Glutamatergic neuron (in vitro differentiated cells): Measurements from ENCODE around the gene OS9. TPM values are rescaled to one million over a fixed set of nuclear protein-coding genes. Genes with fewer than 3 reads are reported as not detected.
"Not testable (repeated sequence)": the region's sequence is repeated elsewhere in the genome, so short reads cannot be mapped to it uniquely, and the experiment has no call there.

Experiments used
- DNase-seq: peaks from one replicate; pipeline ENCODE4 v3.0.0; 2022
- H3K27ac Mint-ChIP-seq: one replicate; pipeline ENCODE4 v1.8.0; 2020; ENCODE audit warnings: mild to moderate bottlenecking, mixed read lengths, inconsistent platforms; ENCODE audit not compliant: unreplicated experiment
- H3K27me3 Mint-ChIP-seq: one replicate; pipeline ENCODE4 v1.8.0; 2020; ENCODE audit warnings: mild to moderate bottlenecking, moderate library complexity, mixed read lengths, inconsistent platforms; ENCODE audit not compliant: unreplicated experiment
- H3K36me3 Mint-ChIP-seq: one replicate; pipeline ENCODE4 v1.8.0; 2020; ENCODE audit warnings: mild to moderate bottlenecking, mixed read lengths, inconsistent platforms; ENCODE audit not compliant: unreplicated experiment
- H3K4me1 Mint-ChIP-seq: one replicate; pipeline ENCODE4 v1.8.0; 2020; ENCODE audit warnings: mild to moderate bottlenecking, low read depth, mixed read lengths, inconsistent platforms; ENCODE audit not compliant: unreplicated experiment
- H3K4me3 Mint-ChIP-seq: one replicate; pipeline ENCODE4 v1.8.0; 2020; ENCODE audit warnings: mild to moderate bottlenecking, mixed read lengths, inconsistent platforms; ENCODE audit not compliant: unreplicated experiment
- H3K9me3 Mint-ChIP-seq: one replicate; pipeline ENCODE4 v1.8.0; 2020; ENCODE audit warnings: mild to moderate bottlenecking, moderate library complexity, mixed read lengths, inconsistent platforms; ENCODE audit not compliant: unreplicated experiment
- total RNA-seq: library from RNA; stranded (reverse); fragmentation: NEBNext Ultra II Directional; extraction: Animal tissue kit (Norgen Biotek cat#: 25700); gene quantifications from one replicate; pipeline ENCODE4 v1.2.1, GENCODE V29; 2021; ENCODE audit not compliant: unreplicated experiment
- TF ChIP-seq, protein P1 (sequence below): fragments of 200-600 bp; sonication (generic); IDR thresholded peaks from one replicate; pipeline ENCODE4 v1.5.0; 2021; ENCODE audit not compliant: partially characterized antibody, unreplicated experiment

The OS9 gene
- total RNA-seq, 1 donor from 2014 or later, result 225 TPM

DNA sequence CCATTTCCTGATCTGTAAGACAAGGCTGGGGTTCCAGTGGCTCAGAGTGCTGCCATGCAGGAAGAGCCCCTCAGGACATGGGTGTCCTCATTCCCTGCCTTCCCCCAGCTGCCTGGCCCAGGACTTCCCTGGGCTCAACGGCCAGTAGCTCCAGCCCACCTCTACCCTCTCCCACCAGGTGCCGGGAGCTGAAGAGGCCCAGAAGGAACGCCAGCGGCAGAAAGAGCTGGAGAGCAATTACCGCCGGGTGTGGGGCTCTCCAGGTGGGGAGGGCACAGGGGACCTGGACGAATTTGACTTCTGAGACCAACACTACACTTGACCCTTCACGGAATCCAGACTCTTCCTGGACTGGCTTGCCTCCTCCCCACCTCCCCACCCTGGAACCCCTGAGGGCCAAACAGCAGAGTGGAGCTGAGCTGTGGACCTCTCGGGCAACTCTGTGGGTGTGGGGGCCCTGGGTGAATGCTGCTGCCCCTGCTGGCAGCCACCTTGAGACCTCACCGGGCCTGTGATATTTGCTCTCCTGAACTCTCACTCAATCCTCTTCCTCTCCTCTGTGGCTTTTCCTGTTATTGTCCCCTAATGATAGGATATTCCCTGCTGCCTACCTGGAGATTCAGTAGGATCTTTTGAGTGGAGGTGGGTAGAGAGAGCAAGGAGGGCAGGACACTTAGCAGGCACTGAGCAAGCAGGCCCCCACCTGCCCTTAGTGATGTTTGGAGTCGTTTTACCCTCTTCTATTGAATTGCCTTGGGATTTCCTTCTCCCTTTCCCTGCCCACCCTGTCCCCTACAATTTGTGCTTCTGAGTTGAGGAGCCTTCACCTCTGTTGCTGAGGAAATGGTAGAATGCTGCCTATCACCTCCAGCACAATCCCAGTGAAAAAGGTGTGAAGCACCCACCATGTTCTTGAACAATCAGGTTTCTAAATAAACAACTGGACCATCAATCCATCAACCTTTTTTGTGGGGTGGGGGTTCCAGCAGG is 27.0 kb downstream of the OS9 start:
- no peak overlapping the region for H3K4me3 Mint-ChIP-seq
- H3K36me3 Mint-ChIP-seq, result peaks cover 14% of the 10 kb centered on the region
- peaks cover 3% of the 10 kb centered on the region for H3K27me3 Mint-ChIP-seq
- H3K9me3 Mint-ChIP-seq, result peaks cover 12% of the 10 kb centered on the region
- DNase-seq, result no peak
- peaks cover 9% of the 10 kb centered on the region for H3K4me1 Mint-ChIP-seq
- H3K27ac Mint-ChIP-seq, result no peak overlapping the region
- TF ChIP-seq, protein P1, sequence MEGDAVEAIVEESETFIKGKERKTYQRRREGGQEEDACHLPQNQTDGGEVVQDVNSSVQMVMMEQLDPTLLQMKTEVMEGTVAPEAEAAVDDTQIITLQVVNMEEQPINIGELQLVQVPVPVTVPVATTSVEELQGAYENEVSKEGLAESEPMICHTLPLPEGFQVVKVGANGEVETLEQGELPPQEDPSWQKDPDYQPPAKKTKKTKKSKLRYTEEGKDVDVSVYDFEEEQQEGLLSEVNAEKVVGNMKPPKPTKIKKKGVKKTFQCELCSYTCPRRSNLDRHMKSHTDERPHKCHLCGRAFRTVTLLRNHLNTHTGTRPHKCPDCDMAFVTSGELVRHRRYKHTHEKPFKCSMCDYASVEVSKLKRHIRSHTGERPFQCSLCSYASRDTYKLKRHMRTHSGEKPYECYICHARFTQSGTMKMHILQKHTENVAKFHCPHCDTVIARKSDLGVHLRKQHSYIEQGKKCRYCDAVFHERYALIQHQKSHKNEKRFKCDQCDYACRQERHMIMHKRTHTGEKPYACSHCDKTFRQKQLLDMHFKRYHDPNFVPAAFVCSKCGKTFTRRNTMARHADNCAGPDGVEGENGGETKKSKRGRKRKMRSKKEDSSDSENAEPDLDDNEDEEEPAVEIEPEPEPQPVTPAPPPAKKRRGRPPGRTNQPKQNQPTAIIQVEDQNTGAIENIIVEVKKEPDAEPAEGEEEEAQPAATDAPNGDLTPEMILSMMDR, result no peak

DNA sequence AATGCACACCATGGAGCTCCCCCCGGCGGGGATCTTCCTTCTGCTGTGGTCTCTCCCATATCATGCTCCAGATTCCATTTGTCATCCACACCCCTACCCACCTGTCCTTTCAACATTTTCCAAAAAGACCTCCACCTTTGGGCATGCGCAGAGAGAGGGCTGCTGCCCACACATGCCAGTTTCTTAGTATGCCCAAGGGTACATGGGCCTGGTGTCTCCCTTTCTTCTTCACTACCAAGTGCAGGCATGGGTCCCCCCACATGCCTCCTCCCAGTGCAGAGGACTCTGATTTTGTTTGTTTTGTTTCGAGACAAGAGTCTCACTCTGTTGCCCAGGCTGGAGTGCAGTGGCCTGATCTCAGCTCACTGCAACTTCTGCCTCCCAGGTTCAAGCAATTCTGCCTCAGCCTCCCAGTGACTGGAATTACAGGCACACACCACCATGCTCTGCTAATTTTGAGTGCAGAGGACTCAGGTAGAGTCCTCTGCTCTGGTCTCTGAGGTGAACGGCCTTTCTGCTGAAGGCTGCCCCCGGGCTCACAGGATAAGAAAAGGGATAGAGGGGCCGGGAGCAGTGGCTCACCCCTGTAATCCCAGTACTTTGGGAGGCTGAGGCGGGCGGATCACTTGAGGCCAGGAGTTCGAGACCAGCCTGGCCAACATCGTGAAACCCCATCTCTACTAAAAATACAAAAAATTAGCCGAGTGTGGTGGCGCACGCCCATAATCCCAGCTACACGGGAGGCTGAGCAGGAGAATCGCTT is 28.1 kb downstream of the OS9 start:
- H3K4me1 Mint-ChIP-seq, DNase-seq, H3K27me3 Mint-ChIP-seq: not testable (repeated sequence)
- H3K4me3 Mint-ChIP-seq, result peak overlapping the region; percentile 21
- H3K27ac Mint-ChIP-seq, result peak overlapping the region; percentile 4
- peaks cover 12% of the 10 kb centered on the region for H3K9me3 Mint-ChIP-seq
- H3K36me3 Mint-ChIP-seq, result peaks cover 14% of the 10 kb centered on the region

DNA sequence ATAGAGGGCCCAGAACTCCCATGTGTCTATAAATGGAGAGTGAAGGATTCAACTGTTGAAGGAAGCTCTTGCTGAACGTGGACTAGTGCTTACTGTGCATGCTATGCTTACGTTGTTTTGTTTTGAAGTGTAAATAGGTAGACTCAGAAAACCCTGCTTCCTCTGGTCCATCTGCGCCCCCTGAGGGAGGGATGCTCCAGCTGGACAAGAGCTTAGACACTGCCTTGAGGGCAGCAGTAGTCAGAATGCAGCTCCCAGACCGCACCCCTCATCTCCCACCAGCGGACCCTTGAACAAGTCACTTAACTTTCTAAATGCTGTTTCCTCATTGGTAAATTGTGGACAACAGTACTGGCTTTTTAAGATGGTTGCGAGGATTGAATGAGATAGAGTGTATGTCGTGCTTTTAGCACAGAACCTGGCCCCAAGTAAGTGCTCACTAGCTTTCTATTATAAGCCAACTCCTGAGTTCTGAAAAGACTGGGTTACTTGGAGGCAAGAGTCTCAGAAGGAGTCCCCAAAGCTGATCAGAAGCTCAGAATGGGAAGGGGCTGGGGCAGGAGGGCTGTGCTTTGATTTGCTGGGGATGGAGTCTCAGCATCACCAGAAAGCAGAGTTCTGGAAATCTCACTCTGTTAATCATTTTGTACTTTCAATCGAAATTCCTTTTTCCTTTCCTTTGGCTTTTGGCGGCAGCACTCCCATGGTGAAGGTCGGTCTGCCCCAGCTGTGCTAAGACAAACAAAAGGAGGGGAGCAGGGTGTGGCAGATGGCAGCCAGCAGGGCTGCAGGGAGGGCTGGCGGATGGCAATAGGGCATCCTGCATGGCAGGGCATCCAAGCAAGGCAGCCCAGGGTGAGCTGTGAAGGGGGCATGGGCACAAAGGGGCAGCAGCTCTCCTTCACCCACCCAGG is 29.0 kb downstream of the OS9 start:
- Mint-ChIP-seq H3K36me3 (peaks cover 16% of the 10 kb centered on the region), H3K4me3 (peak overlapping the region; percentile 38), H3K4me1 (peaks cover 12% of the 10 kb centered on the region), H3K27ac (peak overlapping the region; percentile 22), H3K27me3 (peaks cover 13% of the 10 kb centered on the region), H3K9me3 (peaks cover 14% of the 10 kb centered on the region)
- no peak for DNase-seq
- TF ChIP-seq, protein P1, result no peak

DNA sequence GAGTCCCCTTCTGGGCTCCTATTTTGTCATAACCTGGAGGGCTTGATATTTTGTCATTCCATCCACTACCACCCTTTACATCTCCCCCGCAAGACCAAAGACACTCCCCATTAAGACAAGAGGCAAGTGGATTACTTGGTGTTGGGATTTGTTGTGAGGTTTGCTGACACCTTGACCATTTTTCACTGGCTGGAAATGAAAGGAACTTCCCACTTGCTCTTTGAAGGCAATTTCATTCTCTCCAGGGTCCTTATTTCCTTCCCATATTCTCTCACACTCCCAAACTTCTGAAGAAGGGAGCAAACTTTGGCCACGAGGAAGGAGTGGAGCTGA is 29.7 kb downstream of the OS9 start:
- peaks cover 12% of the 10 kb centered on the region for H3K4me1 Mint-ChIP-seq
- TF ChIP-seq, protein P1, result no peak
- peaks cover 19% of the 10 kb centered on the region for H3K9me3 Mint-ChIP-seq
- peaks cover 19% of the 10 kb centered on the region for H3K36me3 Mint-ChIP-seq
- H3K27me3 Mint-ChIP-seq, result peaks cover 16% of the 10 kb centered on the region
- DNase-seq, result no peak
- no peak overlapping the region for H3K4me3 Mint-ChIP-seq
- no peak overlapping the region for H3K27ac Mint-ChIP-seq
